Measurements from ENCODE around the gene JTB.

JTB gene

GRCh38 chr1:153978274-153978909, 918 bp upstream of the JTB start:
- DNase-seq (ENCODE audit: low read depth) = no peak

- DNase-seq (ENCODE audit: low read depth) = no peak
Measured at GRCh38 chr1:153976819-153977249, 640 bp downstream of the JTB start.

- no peak for DNase-seq (ENCODE audit: low read depth)
Measured at GRCh38 chr1:153973525-153973924, 3.9 kb downstream of the JTB start.

- no peak for DNase-seq (ENCODE audit: low read depth)
Measured at GRCh38 chr1:153973071-153973470, 4.4 kb downstream of the JTB start.

- no peak for DNase-seq (ENCODE audit: low read depth)
Measured at GRCh38 chr1:153970346-153970745, 7.1 kb downstream of the JTB start.

GRCh38 chr1:153968972-153969371, 8.5 kb downstream of the JTB start:
- no peak for DNase-seq (ENCODE audit: low read depth)

- DNase-seq (ENCODE audit: low read depth) = no peak
Measured at GRCh38 chr1:153968408-153968807, 9.1 kb downstream of the JTB start.

- no peak for DNase-seq (ENCODE audit: low read depth)
Measured at GRCh38 chr1:153968000-153968363, 9.5 kb downstream of the JTB start.

GRCh38 chr1:153967107-153967999, 10.1 kb downstream of the JTB start, which contains the start of gene CREB3L4:
Gene CREB3L4 (plus strand): TSS chr1:153967902. CDS start chr1:153968526, 624 bp downstream.
- peak; percentile 65 for DNase-seq (ENCODE audit: low read depth)

- DNase-seq (ENCODE audit: low read depth) = no peak
Measured at GRCh38 chr1:153963850-153964331, 13.6 kb downstream of the JTB start.

- peak; percentile 91 for DNase-seq (ENCODE audit: low read depth)
Measured at GRCh38 chr1:153963030-153963849, 14.2 kb downstream of the JTB start, which contains the start of gene SLC39A1. Gene SLC39A1 (minus strand): TSS chr1:153963537. CDS start chr1:153962715, 822 bp downstream.

GRCh38 chr1:153962088-153963029, 15.1 kb downstream of the JTB start:
- no peak for DNase-seq (ENCODE audit: low read depth)

GRCh38 chr1:153961421-153961820, 16.1 kb downstream of the JTB start:
- no peak for DNase-seq (ENCODE audit: low read depth)

GRCh38 chr1:153960206-153960605, 17.3 kb downstream of the JTB start:
- DNase-seq (ENCODE audit: low read depth) = no peak

- no peak for DNase-seq (ENCODE audit: low read depth)
Measured at GRCh38 chr1:153959454-153959853, 18.0 kb downstream of the JTB start.

- no peak for DNase-seq (ENCODE audit: low read depth)
Measured at GRCh38 chr1:153958961-153959260, 18.6 kb downstream of the JTB start.

GRCh38 chr1:153958111-153958960, 19.1 kb downstream of the JTB start, which contains the start of gene CRTC2:
Gene CRTC2 (minus strand): TSS chr1:153958612. CDS start chr1:153958497, 115 bp downstream.
- peak; percentile 97 for DNase-seq (ENCODE audit: low read depth)

- DNase-seq (ENCODE audit: low read depth) = no peak
Measured at GRCh38 chr1:153957744-153958110, 19.7 kb downstream of the JTB start.

GRCh38 chr1:153956997-153957715, 20.3 kb downstream of the JTB start:
- DNase-seq (ENCODE audit: low read depth) = no peak

- DNase-seq (ENCODE audit: low read depth) = no peak
Measured at GRCh38 chr1:153954826-153955225, 22.6 kb downstream of the JTB start.
